Adrenal gland (tissue), 12 donors: Measurements from ENCODE around the gene MECR. TPM values are rescaled to one million over a fixed set of nuclear protein-coding genes. Genes with fewer than 3 reads are reported as not detected.
A peak's percentile ranks its signal among the peaks of the same experiment; 100 is the strongest.

Experiments
- DNase-seq, 7 donors: peaks; one replicate each; pipeline ENCODE4 v3.0.0-alpha.2; 2019 to 2020
- H3K27ac ChIP-seq, 5 donors: fragments of 200-600 bp; sonication (generic) in 4 of 5; 1 replicate in 3 of 5; 2 replicates in 2 of 5; pipeline versions ENCODE4 v1.5.1 to v1.8.0; 2016 to 2020; ENCODE audit warnings: mild to moderate bottlenecking in 1 of 5
- H3K27me3 ChIP-seq: fragments of 200-600 bp; 2 replicates; pipeline ENCODE4 v1.8.0; 2021
- H3K36me3 ChIP-seq, 2 donors: fragments of 200-600 bp; replicated peaks in 1 of 2; 1 replicate in 1 of 2; 2 replicates in 1 of 2; pipeline versions ENCODE4 v1.5.1 to v1.8.0; 2018 to 2022
- H3K4me1 ChIP-seq, 2 donors: fragments of 200-600 bp; replicated peaks in 1 of 2; 1 replicate in 1 of 2; 2 replicates in 1 of 2; pipeline versions ENCODE4 v1.5.1 to v1.8.0; 2018 to 2021
- H3K4me3 ChIP-seq, 4 donors: fragments of 200-600 bp; sonication (generic) in 3 of 4; one replicate each; pipeline ENCODE4 v1.5.1; 2016 to 2018
- H3K9me3 ChIP-seq, 3 donors: fragments of 200-600 bp; sonication (generic) in 1 of 3; replicated peaks in 1 of 3; 1 replicate in 2 of 3; 2 replicates in 1 of 3; pipeline versions ENCODE4 v1.5.1 to v1.8.0; 2016 to 2021
- POLR2A ChIP-seq, 2 donors: fragments of 450-650 bp; IDR thresholded peaks; one replicate each; pipeline ENCODE4 v1.6.1; 2017; ENCODE audit warnings: antibody characterized with exemption in 2 of 2, mild to moderate bottlenecking in 2 of 2, moderate library complexity in 1 of 2
- WGBS, 4 donors: extraction: QIAGEN DNeasy Blood & Tissue Kit in 2 of 4; methylation state at CpG; one replicate each; pipeline versions ENCODE4 v1.1.5 to v1.1.7; 2013 to 2017; 5-methylcytosine and 5-hydroxymethylcytosine counted together
- intact Hi-C, 2 donors: fragments of 100-400 bp; cut with DNase I; formaldehyde crosslinking; loops; one replicate each; pipeline versions ENCODE4 v1.14.1 to v1.15.0; 2022 to 2023
- polyA plus RNA-seq, 3 donors: library from polyadenylated mRNA; stranded (reverse); fragments of 200-250 nt in 2 of 3; fragments of 350-450 nt in 1 of 3; fragmentation: Illumina TruSeq in 1 of 3; extraction: RNeasy Lipid Tissue Mini Kit (QIAGEN cat#74804) in 1 of 3; gene quantifications; one replicate each; pipeline ENCODE4 v1.2.3, GENCODE V29; 2013 to 2014
- total RNA-seq, 9 donors: library from RNA; depleted of rRNA in 4 of 9; stranded (reverse); fragments of >200 nt in 4 of 9; fragments of 120-200 nt in 1 of 9; fragmentation: NEBNext Ultra II Directional in 1 of 9; extraction: Animal tissue kit (Norgen Biotek cat#: 25700) in 1 of 9; gene quantifications; one replicate each; pipeline versions ENCODE4 v1.1.0 to v1.2.4, GENCODE V29; 2013 to 2023
- TF ChIP-seq, protein P1 (sequence below), 6 experiments: fragments of 450-650 bp in 4 of 6; fragments of 200-600 bp in 2 of 6; sonication (generic) in 1 of 6; IDR thresholded peaks; 1 replicate in 5 of 6; 2 replicates in 1 of 6; pipeline versions ENCODE4 v1.5.1 to v1.8.0; 2016 to 2021; ENCODE audit warnings: antibody characterized with exemption in 6 of 6, mild to moderate bottlenecking in 2 of 6, moderate library complexity in 1 of 6
- donor health status: healthy with polysubstance abuse.
- donor health status: Bipolar disorder and iron deficiency.
- donor health status: DM: yes; HTN: yes; CAD: no.
- donor health status: DM: no; HTN: no; CAD: no.
- donor health status: DM: no; HTN: no; CAD: no.
- donor health status: DM: yes; HTN: yes; CAD: no.

Gene MECR
- total and polyA plus RNA-seq, 12 donors, result 26.1 to 53.1 (median 33.5) TPM

DNA sequence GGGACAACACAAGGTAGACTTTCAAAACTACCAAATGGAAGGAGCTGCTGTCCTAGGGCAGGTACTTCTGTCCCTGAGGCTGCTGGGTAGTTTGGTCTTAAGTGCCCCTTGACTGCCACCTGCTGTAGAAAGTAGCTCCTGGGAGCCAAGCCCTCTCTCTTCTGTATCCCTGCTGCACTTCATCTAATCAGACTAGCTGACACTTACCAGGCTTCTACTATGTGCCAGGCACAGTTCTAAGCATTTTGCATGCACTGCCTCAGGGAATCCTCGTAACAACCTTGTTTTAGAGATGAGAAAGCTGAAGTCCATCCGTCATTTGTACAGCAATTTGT lies 33.2 kb downstream of the MECR start:
- no peak for TF ChIP-seq POLR2A (IDR thresholded peaks at IDR 0.05)
- TF ChIP-seq, protein P1, sequence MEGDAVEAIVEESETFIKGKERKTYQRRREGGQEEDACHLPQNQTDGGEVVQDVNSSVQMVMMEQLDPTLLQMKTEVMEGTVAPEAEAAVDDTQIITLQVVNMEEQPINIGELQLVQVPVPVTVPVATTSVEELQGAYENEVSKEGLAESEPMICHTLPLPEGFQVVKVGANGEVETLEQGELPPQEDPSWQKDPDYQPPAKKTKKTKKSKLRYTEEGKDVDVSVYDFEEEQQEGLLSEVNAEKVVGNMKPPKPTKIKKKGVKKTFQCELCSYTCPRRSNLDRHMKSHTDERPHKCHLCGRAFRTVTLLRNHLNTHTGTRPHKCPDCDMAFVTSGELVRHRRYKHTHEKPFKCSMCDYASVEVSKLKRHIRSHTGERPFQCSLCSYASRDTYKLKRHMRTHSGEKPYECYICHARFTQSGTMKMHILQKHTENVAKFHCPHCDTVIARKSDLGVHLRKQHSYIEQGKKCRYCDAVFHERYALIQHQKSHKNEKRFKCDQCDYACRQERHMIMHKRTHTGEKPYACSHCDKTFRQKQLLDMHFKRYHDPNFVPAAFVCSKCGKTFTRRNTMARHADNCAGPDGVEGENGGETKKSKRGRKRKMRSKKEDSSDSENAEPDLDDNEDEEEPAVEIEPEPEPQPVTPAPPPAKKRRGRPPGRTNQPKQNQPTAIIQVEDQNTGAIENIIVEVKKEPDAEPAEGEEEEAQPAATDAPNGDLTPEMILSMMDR (IDR thresholded peaks at IDR 0.05), result peak in 1 of 6 experiments; percentile 11
- Histone ChIP-seq H3K4me1 (peaks cover 7 to 9% of the 10 kb centered on the region in 2 donors), H3K27ac (no peak overlapping the region), H3K9me3 (no peaks in the 10 kb centered on the region), H3K4me3 (no peak overlapping the region), H3K27me3 (no peaks in the 10 kb centered on the region), H3K36me3 (peaks cover 0 to 31% of the 10 kb centered on the region in 2 donors)
- WGBS, 4 donors, result 80 to 100% (median 96%) methylated on average over 1 to 2 of the region's 2 CpGs
- intact Hi-C loops, result loop anchor here (10.0 kb wide), 2 partner anchors 163 to 413 kb away; no protein-coding TSS in a partner anchor
- peak in 1 of 7 donors; percentile 72 for DNase-seq

DNA sequence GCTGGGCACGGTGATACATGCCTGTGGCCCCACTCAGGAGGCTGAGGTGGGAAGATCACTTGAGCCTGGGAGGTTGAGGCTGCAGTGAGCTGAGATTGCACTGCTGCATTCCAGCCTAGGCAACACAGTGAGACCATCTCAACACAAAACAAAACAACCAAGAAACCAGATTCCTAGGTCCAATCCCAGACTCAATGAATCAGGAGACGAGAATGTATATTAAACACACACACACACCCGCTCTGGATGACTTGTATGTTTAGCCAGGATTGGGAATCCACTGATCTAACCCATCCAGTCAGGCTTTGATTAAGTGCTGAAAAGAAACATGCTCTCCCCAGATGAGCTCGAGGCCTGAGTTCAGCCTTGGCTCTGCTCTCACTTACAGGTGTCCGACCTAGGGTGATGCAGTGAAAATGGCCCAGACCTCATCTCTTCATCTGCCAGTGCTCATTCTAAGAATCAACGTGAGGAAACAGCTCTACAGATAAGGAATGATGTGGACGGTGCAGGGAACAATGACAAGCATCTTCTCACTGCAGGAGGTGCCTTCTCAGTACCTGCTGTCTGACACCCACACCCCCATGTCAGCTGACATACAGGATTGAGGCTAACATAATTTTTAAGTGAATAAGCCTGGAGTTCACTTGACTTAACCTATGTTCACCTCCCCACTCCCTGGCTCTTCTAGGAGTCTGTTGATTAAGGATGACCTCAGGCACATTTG lies 33.7 kb downstream of the MECR start:
- no peak for TF ChIP-seq POLR2A (IDR thresholded peaks at IDR 0.05)
- TF ChIP-seq, protein P1 (IDR thresholded peaks at IDR 0.05), result no peak
- H3K27ac ChIP-seq, result no peak overlapping the region
- intact Hi-C loops, result loop anchor here (10.0 kb wide), 2 partner anchors 162 to 412 kb away; no protein-coding TSS in a partner anchor
- H3K4me3 ChIP-seq, result no peak overlapping the region
- no peak for DNase-seq
- H3K9me3 ChIP-seq, result no peaks in the 10 kb centered on the region
- peaks cover 2 to 3% of the 10 kb centered on the region in 2 donors for H3K4me1 ChIP-seq
- H3K27me3 ChIP-seq, result no peaks in the 10 kb centered on the region
- H3K36me3 ChIP-seq, result peaks cover 0 to 31% of the 10 kb centered on the region in 2 donors
- 68 to 81% (median 77%) methylated on average over 6 to 7 of the region's 7 CpGs for WGBS, 4 donors

GRCh38 chr1:29195881-29196291 lies 34.8 kb downstream of the MECR start:
- TF ChIP-seq POLR2A (IDR thresholded peaks at IDR 0.05), result no peak
- TF ChIP-seq, protein P1 (IDR thresholded peaks at IDR 0.05), result no peak
- H3K36me3 ChIP-seq, result peaks cover 0 to 29% of the 10 kb centered on the region in 2 donors
- DNase-seq, result no peak
- H3K4me1 ChIP-seq, result no peaks in the 10 kb centered on the region
- no peak overlapping the region for H3K27ac ChIP-seq
- intact Hi-C loops, result loop anchor here (10.0 kb wide), 2 partner anchors 161 to 411 kb away; no protein-coding TSS in a partner anchor
- no peak overlapping the region for H3K4me3 ChIP-seq
- WGBS, 4 donors, result 65 to 79% (median 72%) methylated on average over 3 to 8 of the region's 8 CpGs
- H3K9me3 ChIP-seq, result no peaks in the 10 kb centered on the region
- no peaks in the 10 kb centered on the region for H3K27me3 ChIP-seq

- intact Hi-C loops, result loop anchor here (10.0 kb wide), 2 partner anchors 159 to 409 kb away; no protein-coding TSS in a partner anchor
- Histone ChIP-seq H3K27me3 (no peaks in the 10 kb centered on the region), H3K27ac (no peak overlapping the region), H3K4me3 (no peak overlapping the region), H3K4me1 (no peaks in the 10 kb centered on the region), H3K36me3 (peaks cover 0 to 13% of the 10 kb centered on the region in 2 donors), H3K9me3 (no peaks in the 10 kb centered on the region)
- no peak for DNase-seq
- TF ChIP-seq, protein P1 (IDR thresholded peaks at IDR 0.05), result no peak
- TF ChIP-seq POLR2A (IDR thresholded peaks at IDR 0.05), result no peak
- 91 to 99% (median 97%) methylated on average over 8 of the region's 8 CpGs for WGBS, 4 donors
Measured at GRCh38 chr1:29193879-29194455, 36.8 kb downstream of the MECR start.
